Right renal cortex interstitium (tissue), 3 donors: ENCODE results near the gene GMCL1. TPM values are rescaled to one million over a fixed set of nuclear protein-coding genes. Genes with fewer than 3 reads are reported as not detected.
A peak's percentile ranks its signal among the peaks of the same experiment; 100 is the strongest.
"Not testable (repeated sequence)": the region's sequence is repeated elsewhere in the genome, so short reads cannot be mapped to it uniquely, and the experiment has no call there.

Experiments used
- DNase-seq, 3 donors: peaks; one replicate each; pipeline ENCODE4 v3.0.0-alpha.2; 2013; ENCODE audit warnings: low read depth in 3 of 3, low spot score in 2 of 3
- polyA plus RNA-seq, 3 donors: library from polyadenylated mRNA; unstranded; fragments of 120-200 nt; gene quantifications; one replicate each; pipeline ENCODE4 v1.2.1, GENCODE V29; 2013; ENCODE audit not compliant: insufficient read length in 3 of 3

The GMCL1 gene
- polyA plus RNA-seq, 3 donors = 30.7 to 32.5 (median 31.3) TPM

GRCh38 chr2:69846182-69847067, 17.0 kb downstream of the GMCL1 start:
- DNase-seq = no peak

DNA sequence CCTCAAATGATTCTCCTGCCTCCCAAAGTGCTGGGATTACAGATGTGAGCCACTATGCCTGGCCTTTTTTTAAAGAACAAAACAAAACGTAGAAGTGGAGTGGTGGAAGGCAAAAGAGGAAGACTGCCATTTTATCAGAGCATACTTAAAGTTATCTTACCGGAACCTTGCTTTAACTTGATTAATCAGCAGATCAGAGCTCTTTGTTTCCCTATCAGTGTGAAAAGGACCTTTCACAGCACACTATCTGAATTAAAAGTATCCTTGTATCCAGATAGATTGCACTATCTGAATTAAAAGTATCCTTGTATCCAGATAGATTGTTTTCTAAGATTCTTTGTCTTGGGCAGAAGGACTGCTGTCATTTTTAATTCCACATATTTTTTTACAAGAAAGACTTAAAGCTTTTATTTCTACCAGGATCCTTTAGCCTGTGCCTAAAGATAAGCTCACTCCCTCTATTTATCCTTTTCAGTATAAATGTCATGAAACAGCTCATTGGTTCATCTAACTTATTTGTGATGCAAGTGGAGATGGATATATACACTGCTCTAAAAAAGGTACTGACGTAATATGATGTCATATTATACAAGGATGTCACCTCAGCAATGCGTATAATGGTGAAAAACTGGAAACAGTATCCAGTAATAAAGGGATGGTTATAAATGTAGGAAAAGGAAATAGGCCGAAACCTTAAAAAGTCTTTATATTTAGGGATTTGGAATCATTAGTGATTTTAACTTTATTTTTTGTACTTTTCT, 17.8 kb downstream of the GMCL1 start:
- DNase-seq = no peak

GRCh38 chr2:69848186-69848790, 18.8 kb downstream of the GMCL1 start:
- no peak for DNase-seq

DNA sequence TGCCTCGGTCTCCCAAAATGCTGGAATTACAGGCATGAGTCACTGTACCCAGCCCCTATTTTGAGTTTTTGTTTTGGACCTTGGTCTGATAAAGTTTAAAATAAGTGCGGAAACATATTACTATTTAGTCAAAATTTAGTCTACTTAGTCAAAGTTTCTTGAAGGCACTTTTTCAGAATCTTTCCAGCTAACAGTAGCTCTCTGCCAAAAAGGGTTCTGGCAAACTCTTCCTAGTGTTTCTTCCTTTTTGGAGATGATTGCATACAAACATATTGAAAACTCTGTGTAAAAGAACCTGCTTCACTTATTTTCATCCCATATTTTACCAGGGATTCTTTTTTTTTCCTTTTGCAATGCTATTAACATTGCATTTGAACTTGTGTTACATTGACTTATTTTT, 28.8 kb downstream of the GMCL1 start:
- DNase-seq = no peak

DNA sequence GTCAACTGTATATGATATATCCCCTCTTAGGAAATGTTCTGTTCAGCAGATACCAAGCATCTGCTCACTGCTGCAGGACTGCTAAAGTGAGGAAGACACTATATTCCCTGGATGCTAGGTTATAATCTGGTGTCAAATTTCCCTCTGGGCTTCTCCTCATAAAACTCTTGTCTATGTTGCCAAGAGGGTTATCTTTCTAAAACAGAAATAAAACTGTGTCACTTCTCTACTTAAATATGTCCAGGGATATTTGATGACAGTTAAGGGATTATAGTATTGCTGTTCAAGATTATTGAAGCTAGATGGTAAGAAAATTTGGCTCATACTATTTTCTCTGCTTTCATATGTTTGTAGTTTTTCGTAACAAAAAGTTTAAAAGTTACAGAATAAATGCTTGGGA, 33.8 kb downstream of the GMCL1 start:
- no peak for DNase-seq

- DNase-seq = no peak
Observed at GRCh38 chr2:69888451-69888850, 59.0 kb downstream of the GMCL1 start.

- DNase-seq = no peak
Observed at GRCh38 chr2:69889302-69889701, 59.8 kb downstream of the GMCL1 start.

- no peak for DNase-seq
Observed at GRCh38 chr2:69890881-69891280, 61.4 kb downstream of the GMCL1 start.

DNA sequence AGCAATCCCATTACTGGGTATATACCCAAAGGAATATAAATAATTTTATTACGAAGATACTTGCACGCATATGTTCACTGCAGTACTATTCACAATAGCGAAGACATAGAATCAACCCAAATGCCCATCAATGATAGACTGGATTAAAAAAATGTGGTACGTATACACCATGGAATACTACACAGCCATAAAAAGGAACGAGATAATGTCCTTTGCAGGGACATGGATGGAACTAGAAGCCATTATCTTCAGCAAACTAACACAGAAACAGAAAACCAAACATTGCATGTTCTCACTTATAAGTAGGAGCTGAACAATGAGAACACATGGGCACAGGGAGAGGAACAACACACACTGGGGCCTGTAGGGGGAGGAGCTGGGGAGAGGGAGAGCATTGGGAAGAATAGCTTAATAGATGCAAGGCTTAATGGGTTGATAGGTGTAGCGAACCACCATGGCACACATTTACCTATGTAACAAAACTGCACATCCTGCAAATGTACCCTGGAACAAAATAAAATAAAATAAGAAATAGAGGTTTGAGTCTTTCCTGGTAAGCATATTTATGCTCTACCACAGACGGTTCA, 63.5 kb downstream of the GMCL1 start:
- DNase-seq = not testable (repeated sequence)

DNA sequence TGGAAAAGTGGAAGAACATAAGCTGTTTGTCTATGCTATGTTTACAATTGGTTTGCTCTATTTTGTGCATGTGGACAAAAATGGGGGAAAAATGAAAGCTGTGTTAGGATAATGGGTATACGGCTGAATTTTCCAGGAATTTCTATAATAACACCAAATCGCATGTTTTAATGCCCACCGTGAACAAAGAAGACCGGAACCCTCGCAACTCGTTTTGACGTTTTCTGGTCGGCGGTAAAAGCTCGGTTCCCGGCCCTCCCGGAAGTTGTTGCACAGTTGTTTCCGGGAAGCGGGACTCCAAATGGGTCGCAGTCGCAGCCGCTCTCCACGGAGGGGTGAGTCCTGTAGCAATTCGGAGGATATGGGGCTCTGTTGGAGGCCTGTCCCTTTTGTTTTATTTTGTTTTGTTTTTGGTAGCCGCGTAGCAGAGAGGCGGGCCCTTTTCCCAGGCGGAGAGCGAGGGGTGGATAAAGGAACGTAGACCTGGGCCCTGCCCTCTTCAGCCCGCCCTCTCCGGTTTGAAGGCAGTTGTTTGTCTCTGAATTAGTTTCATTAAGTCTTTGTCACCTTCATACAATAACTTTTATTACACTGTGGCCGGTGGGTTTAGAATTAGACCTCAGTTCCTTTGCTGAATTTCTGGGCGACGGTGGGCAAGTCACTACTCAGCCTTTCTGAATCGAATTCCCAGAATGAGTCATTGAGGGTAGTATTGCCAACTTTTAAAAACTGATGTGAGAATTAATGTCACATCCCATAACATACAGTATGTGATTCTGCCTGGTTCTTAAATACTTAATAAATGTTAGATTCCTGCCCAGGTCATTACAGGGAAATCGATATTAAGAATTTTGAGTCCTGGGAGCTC, 64.5 kb downstream of the GMCL1 start, which contains the start of gene SNRNP27:
SNRNP27 (plus strand) TSS at position 273 of the 868 bp plus-strand sequence; CDS start at position 302, 29 bp downstream.
- peak; percentile 68 to 77 (median 74) for DNase-seq

DNA sequence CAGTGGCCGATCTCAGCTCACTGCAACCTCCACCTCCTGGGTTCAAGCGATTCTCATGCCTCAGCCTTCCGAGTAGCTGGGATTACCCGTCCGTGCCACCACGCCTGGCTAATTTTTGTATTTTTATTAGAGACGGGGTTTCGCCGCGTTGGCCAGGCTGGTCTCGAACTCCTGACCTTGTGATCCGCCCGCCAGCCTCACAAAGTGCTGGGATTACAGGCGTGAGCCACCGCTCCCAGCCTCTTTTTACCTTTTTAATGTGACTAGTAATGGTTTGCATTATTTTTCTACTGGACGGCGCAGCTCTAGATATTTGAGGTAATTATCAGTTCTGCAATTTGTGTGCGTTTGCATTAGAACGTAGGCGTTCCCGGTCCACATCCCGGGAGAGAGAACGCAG, 65.3 kb downstream of the GMCL1 start:
- DNase-seq = not testable (repeated sequence)

- DNase-seq = no peak
Observed at GRCh38 chr2:69902213-69902922, 72.9 kb downstream of the GMCL1 start.

- DNase-seq = no peak
Observed at GRCh38 chr2:69907216-69907615, 77.8 kb downstream of the GMCL1 start.

DNA sequence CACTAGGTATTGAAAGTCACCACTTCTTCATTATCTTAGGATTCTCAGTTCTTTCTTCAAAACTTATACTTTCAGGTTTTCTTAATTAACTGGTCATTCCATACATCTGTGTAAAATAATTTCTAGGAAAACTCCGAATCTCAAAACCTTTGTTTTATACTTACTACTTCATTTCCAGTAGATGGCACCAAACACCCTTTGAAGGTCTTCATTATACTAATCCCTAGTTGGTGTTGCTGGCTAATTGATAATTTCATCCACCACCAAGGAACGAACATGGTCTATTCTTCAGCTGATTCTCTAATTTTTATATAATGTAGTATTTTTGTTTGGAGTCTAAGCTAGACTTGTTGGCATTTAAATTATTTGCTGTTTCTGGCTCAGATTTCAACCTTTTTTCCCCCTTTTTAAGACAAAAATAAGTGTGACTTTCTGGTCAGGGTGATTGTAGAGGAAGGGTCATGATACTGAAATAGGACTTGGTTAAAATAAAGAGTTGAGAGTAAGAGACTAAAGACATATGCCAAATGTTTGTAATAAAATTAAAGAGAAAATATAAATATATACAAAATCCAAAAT, 82.6 kb downstream of the GMCL1 start:
- peak in 2 of 3 donors; percentile 27 to 35 for DNase-seq

- DNase-seq = peak; percentile 98 to 99 (median 99)
Observed at GRCh38 chr2:69914164-69914949, 84.9 kb downstream of the GMCL1 start.

GRCh38 chr2:69914950-69915945, 85.8 kb downstream of the GMCL1 start, which contains the start of gene MXD1:
Gene MXD1, plus strand, starts transcription at chr2:69915109. Its CDS starts 222 bp downstream, at chr2:69915331.
- no peak for DNase-seq

DNA sequence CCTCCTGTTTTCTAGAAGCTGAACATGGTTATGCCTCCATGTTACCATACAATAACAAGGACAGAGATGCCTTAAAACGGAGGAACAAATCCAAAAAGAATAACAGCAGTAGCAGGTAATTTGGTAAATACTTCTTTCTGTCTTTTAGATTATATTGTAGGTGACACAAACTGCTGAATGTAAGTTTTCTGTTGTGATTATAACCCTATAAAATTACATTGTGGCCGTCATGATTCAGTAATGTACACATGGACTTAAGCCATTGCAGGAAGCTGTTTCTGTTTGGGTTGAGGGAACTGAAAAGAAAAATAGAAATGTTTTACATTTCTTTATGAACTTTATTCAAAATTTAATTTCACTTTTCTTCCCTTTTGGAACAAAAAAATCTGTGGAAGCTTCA, 86.6 kb downstream of the GMCL1 start:
- no peak for DNase-seq
